HEK293 (cell line): ENCODE data around the gene SLC22A12.

ENCODE experiments used
- CTCF ChIA-PET: fragments of 350-600 bp; formaldehyde crosslinking; extraction: SDS; loops from one replicate; lab custom pipeline; 2021; ENCODE audit warnings: antibody characterized with exemption; lab: Yijun Ruan, JAX
- POLR2A ChIA-PET: fragments of 300-600 bp; formaldehyde crosslinking; extraction: SDS; loops from one replicate; lab custom pipeline; 2020; ENCODE audit warnings: antibody characterized with exemption, inconsistent platforms; lab: Yijun Ruan, JAX
- H3K27ac ChIP-seq: fragments of 200-500 bp; sonication (Bioruptor generic); 2 replicates; pipeline ENCODE4 v1.5.1; 2014; ENCODE audit warnings: low read depth, low read length, control low read depth, inconsistent platforms; ENCODE audit errors: extremely low read depth
- H3K36me3 ChIP-seq, 2 experiments: fragments of 200-500 bp in 1 of 2; sonication (Bioruptor generic) in 1 of 2; 1 replicate in 1 of 2; 2 replicates in 1 of 2; pipeline ENCODE4 v1.5.1; 2014 to 2017; ENCODE audit warnings: inconsistent platforms in 2 of 2, low read length in 2 of 2; ENCODE audit not compliant: control insufficient read depth in 2 of 2, insufficient read depth in 1 of 2
- H3K4me1 ChIP-seq: fragments of 200-500 bp; sonication (Bioruptor generic); 2 replicates; pipeline ENCODE4 v1.5.1; 2014; ENCODE audit warnings: mild to moderate bottlenecking, low read length, inconsistent platforms; ENCODE audit not compliant: control insufficient read depth, insufficient read depth
- H3K4me3 ChIP-seq: 2 replicates; pipeline ENCODE4 v1.5.1; 2011; ENCODE audit warnings: low read depth, mild to moderate bottlenecking, control low read depth, low read length, moderate library complexity
- H3K9me3 ChIP-seq: fragments of 200-500 bp; sonication (Bioruptor generic); 2 replicates; pipeline ENCODE4 v1.5.1; 2014; ENCODE audit warnings: low read depth, low read length, inconsistent platforms; ENCODE audit not compliant: control insufficient read depth, insufficient read depth
- AEBP2 ChIP-seq: fragments of 450-650 bp; formaldehyde crosslinking; IDR thresholded peaks from 2 replicates; pipeline ENCODE4 v1.5.1; 2016; ENCODE audit warnings: missing biosample characterization, missing genetic modification characterization, borderline replicate concordance
- CTCF ChIP-seq: fragments of 450-650 bp; formaldehyde crosslinking; IDR thresholded peaks from 2 replicates; pipeline ENCODE4 v1.5.1; 2016; ENCODE audit warnings: missing biosample characterization, missing genetic modification characterization
- EGR2 ChIP-seq: fragments of 450-650 bp; formaldehyde crosslinking; IDR thresholded peaks from 2 replicates; pipeline ENCODE4 v1.5.1; 2016; ENCODE audit warnings: low read depth, missing biosample characterization, missing genetic modification characterization
- HOXC10 ChIP-seq: sonication (generic); formaldehyde crosslinking; IDR thresholded peaks from 2 replicates; pipeline ENCODE4 v1.8.1; 2023; ENCODE audit warnings: mild to moderate bottlenecking, missing genetic modification reagents
- PBX3 ChIP-seq: sonication (generic); formaldehyde crosslinking; IDR thresholded peaks from 2 replicates; pipeline ENCODE4 v1.8.1; 2022; ENCODE audit warnings: mild to moderate bottlenecking, moderate library complexity, missing genetic modification reagents
- SCRT2 ChIP-seq: fragments of 450-650 bp; formaldehyde crosslinking; IDR thresholded peaks from 2 replicates; pipeline ENCODE4 v1.5.1; 2016; ENCODE audit warnings: missing biosample characterization, missing genetic modification characterization
- YY1 ChIP-seq: fragments of 450-650 bp; formaldehyde crosslinking; IDR thresholded peaks from 2 replicates; pipeline ENCODE4 v1.5.1; 2018; ENCODE audit warnings: missing biosample characterization, missing genetic modification characterization
- ZFHX2 ChIP-seq: fragments of 450-650 bp; formaldehyde crosslinking; conservative IDR thresholded peaks from 2 replicates; pipeline ENCODE4 v1.5.1; 2016; ENCODE audit warnings: missing biosample characterization, missing genetic modification characterization
- ZNF785 ChIP-seq: fragments of 450-650 bp; formaldehyde crosslinking; IDR thresholded peaks from 2 replicates; pipeline ENCODE4 v1.5.1; 2016; ENCODE audit warnings: missing biosample characterization, missing genetic modification characterization
- TF ChIP-seq, protein P1 (sequence below): fragments of 450-650 bp; IDR thresholded peaks from 2 replicates; pipeline ENCODE4 v1.5.1; 2018; ENCODE audit warnings: missing biosample characterization, missing genetic modification characterization

Gene SLC22A12

GRCh38 chr11:64611869-64612646 is 21.0 kb downstream of the SLC22A12 start:
- H3K9me3 ChIP-seq: no peaks in the 10 kb centered on the region
- H3K36me3 ChIP-seq: no peaks in the 10 kb centered on the region
- CTCF ChIA-PET: interaction anchor here (1.3 kb wide), 1 partner anchor 77 kb away, joined by 4 read pairs; no protein-coding TSS in a partner anchor
- no peak overlapping the region for H3K4me3 ChIP-seq
- H3K27ac ChIP-seq: no peak overlapping the region
- no peak for TF ChIP-seq ZNF785 (tag by site-specific recombination)
- TF ChIP-seq, protein P1, sequence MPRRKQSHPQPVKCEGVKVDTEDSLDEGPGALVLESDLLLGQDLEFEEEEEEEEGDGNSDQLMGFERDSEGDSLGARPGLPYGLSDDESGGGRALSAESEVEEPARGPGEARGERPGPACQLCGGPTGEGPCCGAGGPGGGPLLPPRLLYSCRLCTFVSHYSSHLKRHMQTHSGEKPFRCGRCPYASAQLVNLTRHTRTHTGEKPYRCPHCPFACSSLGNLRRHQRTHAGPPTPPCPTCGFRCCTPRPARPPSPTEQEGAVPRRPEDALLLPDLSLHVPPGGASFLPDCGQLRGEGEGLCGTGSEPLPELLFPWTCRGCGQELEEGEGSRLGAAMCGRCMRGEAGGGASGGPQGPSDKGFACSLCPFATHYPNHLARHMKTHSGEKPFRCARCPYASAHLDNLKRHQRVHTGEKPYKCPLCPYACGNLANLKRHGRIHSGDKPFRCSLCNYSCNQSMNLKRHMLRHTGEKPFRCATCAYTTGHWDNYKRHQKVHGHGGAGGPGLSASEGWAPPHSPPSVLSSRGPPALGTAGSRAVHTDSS (tag by site-specific recombination): no peak
- TF ChIP-seq EGR2: 0 out of 2 replicates have a peak, but pooled peaks have one; percentile 6
- TF ChIP-seq ZFHX2 (tag by site-specific recombination): 0 out of 2 replicates have a peak, but pooled peaks have one; percentile 11
- TF ChIP-seq, all 188 proteins: peak for 2
- H3K4me1 ChIP-seq: no peaks in the 10 kb centered on the region
- POLR2A ChIA-PET: interaction anchor here (0.6 kb wide), 1 partner anchor 24 kb away, joined by 4 read pairs; no protein-coding TSS in a partner anchor

GRCh38 chr11:64613648-64614047 is 22.6 kb downstream of the SLC22A12 start:
- POLR2A ChIA-PET: no interaction called here
- Histone ChIP-seq H3K27ac (no peak overlapping the region), H3K9me3 (no peaks in the 10 kb centered on the region), H3K36me3 (no peaks in the 10 kb centered on the region), H3K4me3 (no peak overlapping the region), H3K4me1 (no peaks in the 10 kb centered on the region)
- TF ChIP-seq PBX3 (CRISPR knock-in tag) (no peak), YY1 (tag by site-specific recombination) (no peak)
- CTCF ChIA-PET: no interaction called here

DNA sequence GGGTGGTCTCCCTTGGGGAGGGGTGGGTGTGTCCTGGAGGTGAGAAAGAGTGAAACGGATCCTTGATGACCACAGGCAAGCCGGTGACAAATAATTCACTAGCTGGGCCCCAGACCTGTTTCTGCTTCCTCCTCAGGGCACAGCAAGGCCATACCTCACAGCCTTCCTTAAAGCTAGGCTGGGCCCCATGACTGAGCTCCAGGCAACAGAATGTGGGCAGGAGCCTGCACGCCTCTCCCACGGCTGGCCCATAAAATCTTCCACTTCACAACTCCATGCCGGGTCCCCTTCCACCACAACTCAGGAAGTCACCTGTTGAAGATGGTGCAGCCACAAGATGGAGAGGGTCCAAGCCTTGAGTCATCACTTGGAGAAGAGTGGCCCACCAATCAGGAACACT is 23.9 kb downstream of the SLC22A12 start:
- Histone ChIP-seq H3K4me1 (no peaks in the 10 kb centered on the region), H3K27ac (no peak overlapping the region), H3K9me3 (no peaks in the 10 kb centered on the region), H3K36me3 (no peaks in the 10 kb centered on the region), H3K4me3 (no peak overlapping the region)
- CTCF ChIA-PET: no interaction called here
- peak; percentile 63 for TF ChIP-seq ZFHX2 (tag by site-specific recombination)
- TF ChIP-seq AEBP2 (tag by site-specific recombination): no peak
- peak; percentile 57; the same call in 1 of the 2 replicates for TF ChIP-seq EGR2
- TF ChIP-seq HOXC10 (CRISPR knock-in tag): no peak
- TF ChIP-seq SCRT2 (tag by site-specific recombination): peak; percentile 78
- POLR2A ChIA-PET: no interaction called here

GRCh38 chr11:64616817-64617216 is 25.8 kb downstream of the SLC22A12 start:
- Histone ChIP-seq H3K4me3 (no peak overlapping the region), H3K27ac (no peak overlapping the region), H3K36me3 (no peaks in the 10 kb centered on the region), H3K9me3 (no peaks in the 10 kb centered on the region), H3K4me1 (no peaks in the 10 kb centered on the region)
- no peak for TF ChIP-seq CTCF (tag by site-specific recombination)
- peak; percentile 73 for TF ChIP-seq SCRT2 (tag by site-specific recombination)
- ChIA-PET CTCF (no interaction called here), POLR2A (no interaction called here)
